Activated T-helper 1 cell treated with anti-CD3 and anti-CD28 coated beads, Interleukin-2, amount 50 U/mL, for 16 hours (primary cell): ENCODE results near the gene ADGRB2.

ENCODE experiments used
- DNase-seq, 2 donors: peaks; one replicate each; pipeline ENCODE4 v3.0.0-alpha.2; 2020; ENCODE audit warnings: low read depth in 1 of 2, low spot score in 1 of 2

The ADGRB2 gene

DNA sequence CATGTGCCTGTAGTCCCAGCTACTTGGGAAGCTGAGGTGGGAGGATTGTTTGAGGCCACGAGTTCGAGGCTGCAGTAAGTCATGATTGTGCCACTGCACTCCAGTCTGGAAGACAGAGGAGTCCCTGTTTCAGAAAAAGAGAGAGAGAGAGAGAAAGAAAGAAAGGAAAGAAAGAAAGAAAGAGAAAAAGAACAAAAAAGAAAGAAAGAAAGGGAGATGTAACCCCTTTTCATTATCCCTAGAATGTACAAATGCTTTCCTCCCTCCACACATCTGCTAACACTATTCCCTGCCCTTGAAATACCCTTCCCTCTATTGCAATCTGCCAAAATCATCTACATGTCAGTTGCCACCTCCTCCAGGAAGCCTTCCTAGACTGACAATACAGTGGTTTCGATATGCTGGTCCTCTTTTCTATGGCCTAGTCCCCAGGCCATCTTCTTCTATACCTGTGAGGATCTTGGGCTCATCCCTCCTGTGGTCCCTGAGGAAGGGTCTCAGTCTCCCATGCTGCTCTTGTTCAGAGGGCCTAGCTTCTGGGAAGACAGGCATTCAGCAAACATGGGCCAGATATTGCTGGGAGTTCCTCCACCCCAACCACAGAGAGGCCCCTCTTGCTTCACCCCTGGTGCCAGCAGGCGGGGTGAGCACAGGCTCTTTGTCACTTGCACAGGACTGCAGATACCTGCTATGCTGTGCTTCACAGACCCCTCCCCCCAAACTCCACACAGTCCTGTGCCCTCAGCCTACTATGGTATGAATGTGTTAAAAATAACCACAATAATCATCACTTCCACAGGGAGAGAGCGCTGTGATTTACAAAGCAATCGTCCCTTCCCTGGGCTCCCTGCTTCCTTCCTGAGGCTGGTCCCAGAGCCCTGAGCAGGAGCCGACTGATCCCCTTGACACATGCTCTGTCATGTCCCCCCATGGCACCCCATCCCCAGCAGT, 14.1 kb downstream of the ADGRB2 start:
- no peak for DNase-seq

GRCh38 chr1:31748365-31748764, 15.8 kb downstream of the ADGRB2 start:
- no peak for DNase-seq

GRCh38 chr1:31747304-31747703, 16.8 kb downstream of the ADGRB2 start:
- no peak for DNase-seq

GRCh38 chr1:31746687-31747086, 17.5 kb downstream of the ADGRB2 start:
- no peak for DNase-seq

GRCh38 chr1:31745946-31746670, 18.0 kb downstream of the ADGRB2 start:
- no peak for DNase-seq

GRCh38 chr1:31745096-31745945, 18.8 kb downstream of the ADGRB2 start:
- DNase-seq = no peak

GRCh38 chr1:31744165-31744888, 19.8 kb downstream of the ADGRB2 start:
- DNase-seq = no peak

GRCh38 chr1:31742462-31743212, 21.5 kb downstream of the ADGRB2 start:
- DNase-seq = no peak

DNA sequence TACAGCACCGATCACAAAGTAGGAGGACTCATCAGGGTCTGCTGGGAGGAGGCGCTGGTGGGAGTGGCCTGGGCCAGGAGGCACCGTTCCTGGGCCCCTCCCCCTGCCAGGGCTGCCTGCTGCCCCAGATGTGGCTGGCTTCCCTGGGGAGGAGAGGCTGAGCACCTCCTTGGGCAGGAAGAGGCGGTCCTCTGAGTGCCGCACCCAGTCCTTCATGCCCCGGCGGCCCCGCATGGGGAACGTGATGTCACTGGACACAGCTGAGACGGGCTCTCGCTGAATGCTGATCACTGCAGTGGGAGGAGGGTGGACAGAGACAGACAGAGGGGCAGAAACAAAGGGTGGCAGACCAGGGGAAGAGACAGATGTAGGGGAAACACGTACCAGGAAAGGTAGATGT, 24.8 kb downstream of the ADGRB2 start:
- no peak for DNase-seq

DNA sequence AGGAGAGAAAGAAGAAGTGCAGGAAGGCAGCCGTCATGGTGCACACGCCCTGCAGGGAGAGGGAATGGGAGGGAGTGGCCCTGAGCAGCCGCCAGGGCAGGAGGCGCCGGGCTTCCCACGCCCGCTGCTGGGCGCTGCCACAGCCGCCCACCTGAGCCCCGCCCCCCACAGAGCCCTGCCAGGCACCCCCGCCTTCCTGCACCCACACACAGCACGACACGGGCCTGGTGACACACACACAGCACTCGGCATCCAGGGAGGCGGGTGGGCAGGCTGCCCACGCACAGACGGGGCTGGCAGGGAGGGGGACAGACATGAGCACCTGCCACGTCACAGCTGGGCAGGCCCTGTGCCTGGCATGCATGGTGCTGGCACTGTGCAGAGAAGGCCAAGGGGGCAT, 27.5 kb downstream of the ADGRB2 start:
- DNase-seq = peak in 1 of 2 donors; percentile 20

DNA sequence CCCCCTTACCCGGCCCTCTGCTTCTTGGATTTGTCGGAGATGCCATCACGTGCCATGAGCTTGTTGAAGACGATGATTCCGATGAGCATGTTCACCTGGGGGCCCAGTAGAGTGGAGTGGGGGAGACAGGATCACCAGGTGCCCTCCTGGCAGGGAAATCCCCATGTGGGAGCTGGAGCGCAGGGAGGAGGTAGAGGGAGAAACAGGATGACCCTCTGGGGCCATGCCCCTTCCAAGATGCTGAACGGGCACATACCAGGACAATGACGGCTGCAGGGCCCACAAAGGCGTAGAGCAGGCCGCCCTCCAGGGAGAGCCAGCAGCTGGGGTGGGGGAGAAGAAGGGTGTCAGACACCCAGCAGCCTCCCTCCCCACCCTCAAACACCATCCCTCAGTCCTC, 28.6 kb downstream of the ADGRB2 start:
- no peak for DNase-seq

GRCh38 chr1:31734582-31735107, 29.5 kb downstream of the ADGRB2 start:
- DNase-seq = no peak

- DNase-seq = no peak
Measured at GRCh38 chr1:31733389-31734219, 30.5 kb downstream of the ADGRB2 start.

GRCh38 chr1:31732751-31733289, 31.3 kb downstream of the ADGRB2 start:
- no peak for DNase-seq

GRCh38 chr1:31732343-31732742, 31.8 kb downstream of the ADGRB2 start:
- no peak for DNase-seq

DNA sequence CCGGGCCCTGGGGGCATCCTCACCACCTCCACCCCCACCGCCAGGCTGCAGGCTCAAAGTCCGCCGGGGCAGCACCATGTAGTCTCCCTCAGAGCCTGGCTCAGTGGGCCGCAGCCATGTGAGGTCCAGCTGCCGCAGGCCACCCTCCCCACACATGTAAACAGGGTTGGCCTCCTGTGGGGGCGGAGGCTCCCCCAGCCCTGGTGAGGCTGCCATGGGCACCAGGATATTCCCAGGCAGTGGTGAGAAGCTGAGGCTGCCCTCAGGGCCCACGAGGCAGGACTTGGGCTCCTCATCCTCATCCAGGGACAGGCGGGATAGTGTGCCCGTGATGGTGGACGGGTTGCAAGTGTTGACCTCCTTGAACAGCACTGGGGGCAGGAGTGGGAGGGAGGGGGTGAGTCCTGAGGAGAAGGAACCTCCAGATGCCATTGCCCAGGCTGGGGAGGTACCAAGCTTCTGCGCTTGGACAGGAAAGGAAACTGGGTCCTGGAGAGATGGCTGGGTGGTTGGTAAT, 33.0 kb downstream of the ADGRB2 start:
- no peak for DNase-seq

DNA sequence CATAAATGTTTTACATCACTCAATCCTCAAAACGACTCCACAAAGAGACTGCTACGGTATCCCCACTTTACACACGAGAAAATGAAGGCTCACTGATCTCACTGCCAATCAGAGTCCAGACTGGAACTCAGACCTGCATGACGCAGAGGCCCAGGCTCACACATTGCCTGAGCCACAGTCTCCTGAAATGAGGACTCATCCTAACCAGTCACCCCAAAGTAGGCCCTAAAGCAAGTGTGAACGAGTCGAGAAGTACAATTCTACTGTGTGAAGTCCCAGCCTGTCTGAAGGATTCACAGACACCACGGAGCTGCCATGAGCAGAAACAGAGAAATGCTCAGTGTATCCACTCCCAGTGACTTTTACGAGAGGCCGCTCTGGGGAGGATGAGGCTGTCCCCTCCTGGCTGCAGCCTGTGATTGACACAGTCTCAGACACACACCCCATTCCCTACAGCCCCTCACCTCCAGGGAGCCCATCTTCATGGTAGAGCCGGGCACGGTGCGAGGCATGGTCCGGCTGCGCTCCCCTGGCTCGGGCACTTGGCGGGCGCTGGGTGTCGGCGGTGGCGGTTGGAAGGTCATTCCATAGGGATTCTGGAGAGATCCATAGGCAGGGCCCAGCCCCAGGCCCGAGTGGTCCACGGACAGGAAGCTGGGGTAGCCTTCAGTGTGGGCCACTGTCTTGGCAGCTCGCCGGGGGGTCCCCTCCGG, 33.6 kb downstream of the ADGRB2 start:
- DNase-seq = no peak

DNA sequence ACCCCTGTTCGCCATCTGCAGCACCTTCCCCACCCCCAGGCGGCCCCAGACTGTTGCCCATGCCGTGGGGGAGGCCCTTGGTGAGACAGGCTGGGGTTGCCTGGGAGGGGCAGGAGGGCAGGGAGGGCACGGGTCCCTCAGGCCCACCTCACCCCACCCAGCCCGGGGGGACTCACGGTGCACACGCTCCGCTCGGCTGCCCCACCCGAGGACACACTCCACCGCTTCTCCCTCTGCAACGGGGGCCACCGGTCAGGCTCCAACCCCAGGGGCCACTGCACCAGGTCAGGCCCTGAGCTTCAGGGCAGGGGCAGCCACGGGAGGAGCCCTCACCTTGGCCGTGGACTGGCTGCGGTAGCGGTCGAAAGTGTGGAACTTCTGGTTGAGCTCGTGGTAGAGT, 36.3 kb downstream of the ADGRB2 start:
- no peak for DNase-seq
